HepG2 (cell line): ENCODE data around the gene PDCD2L. TPM values are rescaled to one million over a fixed set of nuclear protein-coding genes. Genes with fewer than 3 reads are reported as not detected.

Source experiments
- BATF2 ChIP-seq: sonication (generic); formaldehyde crosslinking; IDR thresholded peaks from 2 replicates; pipeline ENCODE4 v1.8.0; 2022; ENCODE audit warnings: mild to moderate bottlenecking, missing genetic modification reagents, moderate library complexity
- HMG20B ChIP-seq: conservative IDR thresholded peaks from 2 replicates; pipeline ENCODE4 v1.6.1; 2016; ENCODE audit warnings: missing genetic modification reagents, missing compliant biosample characterization
- HNF4A ChIP-seq: sonication (generic); formaldehyde crosslinking; IDR thresholded peaks from 2 replicates; pipeline ENCODE4 v1.4.0; 2020; ENCODE audit warnings: missing genetic modification reagents
- HNRNPH1 ChIP-seq: fragments of 200-400 bp; formaldehyde crosslinking; optimal IDR thresholded peaks from 2 replicates; pipeline ENCODE3; 2017; ENCODE audit warnings: mild to moderate bottlenecking, low read depth, low read length
- JUN ChIP-seq: sonication (generic); formaldehyde crosslinking; IDR thresholded peaks from 2 replicates; pipeline ENCODE4 v1.4.0; 2020; ENCODE audit warnings: mild to moderate bottlenecking, missing genetic modification reagents
- MATR3 ChIP-seq: sonication (generic); formaldehyde crosslinking; IDR thresholded peaks from 2 replicates; pipeline ENCODE4 v1.4.0; 2020; ENCODE audit warnings: missing genetic modification reagents
- SMYD3 ChIP-seq: sonication (generic); formaldehyde crosslinking; IDR thresholded peaks from 2 replicates; pipeline ENCODE4 v1.8.1; 2023; ENCODE audit warnings: mild to moderate bottlenecking, missing genetic modification reagents
- SPEN ChIP-seq: sonication (generic); formaldehyde crosslinking; IDR thresholded peaks from 2 replicates; pipeline ENCODE4 v1.5.1; 2020; ENCODE audit warnings: low read depth, mild to moderate bottlenecking, missing genetic modification reagents
- SRF ChIP-seq: IDR thresholded peaks from 2 replicates; pipeline ENCODE4 v1.6.1; 2011; ENCODE audit warnings: mild to moderate bottlenecking, low read depth, low read length, moderate library complexity
- SRSF1 ChIP-seq: fragments of 200-400 bp; formaldehyde crosslinking; optimal IDR thresholded peaks from 2 replicates; pipeline ENCODE3; 2017; ENCODE audit warnings: mild to moderate bottlenecking, low read depth, low read length, moderate library complexity
- SRSF9 ChIP-seq: fragments of 200-400 bp; formaldehyde crosslinking; IDR thresholded peaks from 2 replicates; pipeline ENCODE4 v1.6.1; 2018; ENCODE audit warnings: borderline replicate concordance, mild to moderate bottlenecking, low read depth, low read length; ENCODE audit not compliant: insufficient read depth, poor library complexity, severe bottlenecking
- TP53 ChIP-seq: sonication (generic); formaldehyde crosslinking; conservative IDR thresholded peaks from 2 replicates; pipeline ENCODE4 v1.4.0; 2020; ENCODE audit warnings: missing genetic modification reagents
- U2AF2 ChIP-seq: fragments of 200-400 bp; formaldehyde crosslinking; IDR thresholded peaks from 2 replicates; pipeline ENCODE4 v1.6.1; 2017; ENCODE audit warnings: low read depth, mild to moderate bottlenecking, low read length
- ZFP36L2 ChIP-seq: sonication (generic); formaldehyde crosslinking; IDR thresholded peaks from 2 replicates; pipeline ENCODE4 v1.4.0; 2020; ENCODE audit warnings: missing genetic modification reagents
- ZNF788 ChIP-seq: sonication (generic); formaldehyde crosslinking; IDR thresholded peaks from 2 replicates; pipeline ENCODE4 v1.5.0; 2020; ENCODE audit warnings: mild to moderate bottlenecking, missing genetic modification reagents, borderline replicate concordance
- ZNF816 ChIP-seq: sonication (generic); formaldehyde crosslinking; IDR thresholded peaks from 2 replicates; pipeline ENCODE4 v1.8.0; 2022; ENCODE audit warnings: missing genetic modification reagents, mild to moderate bottlenecking, borderline replicate concordance
- ZNF879 ChIP-seq: sonication (generic); formaldehyde crosslinking; IDR thresholded peaks from 2 replicates; pipeline ENCODE4 v1.8.1; 2023; ENCODE audit warnings: missing genetic modification reagents
- polyA plus RNA-seq, 8 experiments: library from polyadenylated mRNA; depleted of rRNA in 3 of 8; stranded (reverse) in 7 of 8; unstranded in 1 of 8; fragments of >200 nt; fragmentation: Illumina TruSeq in 4 of 8; extraction: Trizol in 4 of 8; gene quantifications; 2 replicates each; pipeline versions ENCODE4 v1.2.1 to v1.2.3, GENCODE V29; 2011 to 2016; ENCODE audit warnings: low read depth in 4 of 8, missing spikeins in 1 of 8, mixed read lengths in 1 of 8; ENCODE audit not compliant: insufficient read depth in 1 of 8
- total RNA-seq, 5 experiments: library from RNA; depleted of rRNA; stranded (reverse); fragments of >200 nt; fragmentation: Illumina TruSeq; extraction: Trizol; gene quantifications; 2 replicates each; pipeline ENCODE4 v1.2.3, GENCODE V29; 2016; ENCODE audit warnings: low read depth in 1 of 5
- TF ChIP-seq, protein P1 (sequence below): IDR thresholded peaks from 2 replicates; pipeline ENCODE4 v1.6.1; 2016; ENCODE audit warnings: control low read depth
- TF ChIP-seq, protein P2 (sequence below): sonication (generic); formaldehyde crosslinking; IDR thresholded peaks from 2 replicates; pipeline ENCODE4 v1.9.0; 2021; ENCODE audit warnings: missing genetic modification reagents, mild to moderate bottlenecking, borderline replicate concordance
- TF ChIP-seq, protein P3 (sequence below): sonication (generic); formaldehyde crosslinking; IDR thresholded peaks from 2 replicates; pipeline ENCODE4 v1.4.0; 2020; ENCODE audit warnings: mild to moderate bottlenecking, missing genetic modification reagents
- TF ChIP-seq, protein P4 (sequence below): sonication (generic); formaldehyde crosslinking; IDR thresholded peaks from 2 replicates; pipeline ENCODE4 v1.9.0; 2021; ENCODE audit warnings: missing genetic modification reagents, borderline replicate concordance
- TF ChIP-seq, protein P5 (sequence below): sonication (generic); formaldehyde crosslinking; IDR thresholded peaks from 2 replicates; pipeline ENCODE4 v1.4.0; 2020; ENCODE audit warnings: mild to moderate bottlenecking, low read depth, missing genetic modification reagents

Gene PDCD2L
- total and polyA plus RNA-seq, 2 of the 13 experiments (the other 11 are each of a cell fraction or from before 2014, with no cell fraction given): 29.3 to 35.2 TPM

GRCh38 chr19:34404109-34404909 is at the start of gene PDCD2L (continued):
- TF ChIP-seq, protein P1, sequence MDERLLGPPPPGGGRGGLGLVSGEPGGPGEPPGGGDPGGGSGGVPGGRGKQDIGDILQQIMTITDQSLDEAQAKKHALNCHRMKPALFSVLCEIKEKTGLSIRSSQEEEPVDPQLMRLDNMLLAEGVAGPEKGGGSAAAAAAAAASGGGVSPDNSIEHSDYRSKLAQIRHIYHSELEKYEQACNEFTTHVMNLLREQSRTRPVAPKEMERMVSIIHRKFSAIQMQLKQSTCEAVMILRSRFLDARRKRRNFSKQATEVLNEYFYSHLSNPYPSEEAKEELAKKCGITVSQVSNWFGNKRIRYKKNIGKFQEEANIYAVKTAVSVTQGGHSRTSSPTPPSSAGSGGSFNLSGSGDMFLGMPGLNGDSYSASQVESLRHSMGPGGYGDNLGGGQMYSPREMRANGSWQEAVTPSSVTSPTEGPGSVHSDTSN (CRISPR knock-in tag): no peak
- TF ChIP-seq ZNF879 (CRISPR knock-in tag) (no peak; the same call in 1 of the 2 replicates), HNRNPH1 (no peak), U2AF2 (no peak), HMG20B (no peak), SRSF9 (no peak), HNF4A (CRISPR knock-in tag) (no peak), ZFP36L2 (CRISPR knock-in tag) (0 out of 2 replicates have a peak, but pooled peaks have one; percentile 32), SRSF1 (peak; percentile 47), SMYD3 (CRISPR knock-in tag) (no peak; the same call in 1 of the 2 replicates), BATF2 (CRISPR knock-in tag) (peak; percentile 89), ZNF788 (CRISPR knock-in tag) (peak; percentile 42; the same call in 1 of the 2 replicates), SPEN (CRISPR knock-in tag) (peak; percentile 67), JUN (CRISPR knock-in tag) (no peak), ZNF816 (CRISPR knock-in tag) (peak; percentile 62; the same call in 1 of the 2 replicates), MATR3 (no peak), TP53 (CRISPR knock-in tag) (no peak; the same call in 1 of the 2 replicates), SRF (no peak; the same call in 1 of the 2 replicates)
- TF ChIP-seq, protein P2, sequence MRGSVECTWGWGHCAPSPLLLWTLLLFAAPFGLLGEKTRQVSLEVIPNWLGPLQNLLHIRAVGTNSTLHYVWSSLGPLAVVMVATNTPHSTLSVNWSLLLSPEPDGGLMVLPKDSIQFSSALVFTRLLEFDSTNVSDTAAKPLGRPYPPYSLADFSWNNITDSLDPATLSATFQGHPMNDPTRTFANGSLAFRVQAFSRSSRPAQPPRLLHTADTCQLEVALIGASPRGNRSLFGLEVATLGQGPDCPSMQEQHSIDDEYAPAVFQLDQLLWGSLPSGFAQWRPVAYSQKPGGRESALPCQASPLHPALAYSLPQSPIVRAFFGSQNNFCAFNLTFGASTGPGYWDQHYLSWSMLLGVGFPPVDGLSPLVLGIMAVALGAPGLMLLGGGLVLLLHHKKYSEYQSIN: no peak
- TF ChIP-seq, protein P3, sequence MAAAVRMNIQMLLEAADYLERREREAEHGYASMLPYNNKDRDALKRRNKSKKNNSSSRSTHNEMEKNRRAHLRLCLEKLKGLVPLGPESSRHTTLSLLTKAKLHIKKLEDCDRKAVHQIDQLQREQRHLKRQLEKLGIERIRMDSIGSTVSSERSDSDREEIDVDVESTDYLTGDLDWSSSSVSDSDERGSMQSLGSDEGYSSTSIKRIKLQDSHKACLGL: peak; percentile 99
- TF ChIP-seq, protein P4, sequence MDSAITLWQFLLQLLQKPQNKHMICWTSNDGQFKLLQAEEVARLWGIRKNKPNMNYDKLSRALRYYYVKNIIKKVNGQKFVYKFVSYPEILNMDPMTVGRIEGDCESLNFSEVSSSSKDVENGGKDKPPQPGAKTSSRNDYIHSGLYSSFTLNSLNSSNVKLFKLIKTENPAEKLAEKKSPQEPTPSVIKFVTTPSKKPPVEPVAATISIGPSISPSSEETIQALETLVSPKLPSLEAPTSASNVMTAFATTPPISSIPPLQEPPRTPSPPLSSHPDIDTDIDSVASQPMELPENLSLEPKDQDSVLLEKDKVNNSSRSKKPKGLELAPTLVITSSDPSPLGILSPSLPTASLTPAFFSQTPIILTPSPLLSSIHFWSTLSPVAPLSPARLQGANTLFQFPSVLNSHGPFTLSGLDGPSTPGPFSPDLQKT: 0 out of 2 replicates have a peak, but pooled peaks have one; percentile 26
- TF ChIP-seq, protein P5, sequence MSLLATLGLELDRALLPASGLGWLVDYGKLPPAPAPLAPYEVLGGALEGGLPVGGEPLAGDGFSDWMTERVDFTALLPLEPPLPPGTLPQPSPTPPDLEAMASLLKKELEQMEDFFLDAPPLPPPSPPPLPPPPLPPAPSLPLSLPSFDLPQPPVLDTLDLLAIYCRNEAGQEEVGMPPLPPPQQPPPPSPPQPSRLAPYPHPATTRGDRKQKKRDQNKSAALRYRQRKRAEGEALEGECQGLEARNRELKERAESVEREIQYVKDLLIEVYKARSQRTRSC (CRISPR knock-in tag): peak; percentile 50; the same call in 1 of the 2 replicates
